ENCODE results near the gene BCOR.

DNA sequence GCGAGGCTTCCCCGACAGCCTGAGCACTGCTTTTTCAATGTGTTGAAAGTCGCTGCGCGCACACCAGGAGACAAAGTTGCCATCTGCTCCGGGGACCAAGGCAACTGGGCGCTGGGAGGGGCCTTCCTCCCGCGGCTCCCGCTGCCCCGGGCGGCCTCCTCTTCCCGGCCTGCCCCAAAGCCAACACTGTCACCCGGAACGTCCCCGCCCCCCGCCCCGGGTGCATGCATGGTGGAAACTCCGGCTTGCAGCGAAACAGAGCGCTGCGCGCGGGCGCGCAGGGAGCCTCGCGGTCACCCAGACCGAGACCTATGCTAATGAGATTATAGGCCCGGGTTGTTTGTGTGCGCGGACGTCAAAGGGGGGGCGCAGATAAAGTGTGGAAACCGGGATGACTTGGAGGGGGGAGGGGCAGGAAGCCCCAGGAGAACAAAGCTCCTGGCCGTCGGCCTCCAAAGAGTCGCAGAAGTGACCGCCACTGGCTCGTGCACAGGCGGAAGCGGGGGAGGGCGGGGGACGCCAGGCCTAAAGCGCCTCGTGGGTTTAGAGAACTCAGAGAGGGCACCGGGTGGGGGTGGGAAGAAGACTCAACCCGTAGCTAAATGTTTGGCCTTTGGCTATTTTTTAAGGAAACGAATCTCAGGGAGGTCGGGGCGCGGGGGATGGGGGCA lies 88.8 kb downstream of the BCOR start:
- no peak for TF ChIP-seq POLR2A (IDR thresholded peaks at IDR 0.05; ENCODE audit: low read length)
- no peak for TF ChIP-seq GATA1 (IDR thresholded peaks at IDR 0.05; ENCODE audit: low read depth, low read length)

All from erythroblast (primary cell).